T-cell (primary cell): Measurements from ENCODE around the gene CAPRIN1. TPM values are rescaled to one million over a fixed set of nuclear protein-coding genes. Genes with fewer than 3 reads are reported as not detected.

Experiments used
- ATAC-seq, 4 experiments: fragments of 200-7000 bp in 3 of 4; fragments of 150-1000 bp in 1 of 4; cut with Tn5 transposase; replicated peaks in 1 of 4; 1 replicate in 3 of 4; 2 replicates in 1 of 4; pipeline ENCODE4 v1.10.0; 2021; ENCODE audit warnings: moderate library complexity in 3 of 4, mild to moderate bottlenecking in 2 of 4, moderate number of reproducible peaks in 1 of 4
- CTCF ChIA-PET, 2 donors: fragments of 300-600 bp; sonication (Branson Sonifier 250); formaldehyde crosslinking; loops; one replicate each; lab custom pipeline; 2022; ENCODE audit warnings: antibody characterized with exemption in 2 of 2; lab: Charles Lee
- POLR2A ChIA-PET, 2 donors: fragments of 300-600 bp; sonication (Branson Sonifier 250); formaldehyde crosslinking; loops; one replicate each; lab custom pipeline; 2022; ENCODE audit warnings: antibody characterized with exemption in 2 of 2; lab: Charles Lee
- DNase-seq, 35 experiments: peaks; one replicate each; pipeline versions ENCODE4 v3.0.0 to v3.0.0-alpha.2; 2013 to 2023
- H3K27ac ChIP-seq: one replicate; pipeline ENCODE4 v1.5.1; 2013; ENCODE audit warnings: low read length
- H3K27me3 ChIP-seq, 2 experiments: replicated peaks in 1 of 2; 1 replicate in 1 of 2; 2 replicates in 1 of 2; pipeline versions ENCODE4 v1.6.1 to v1.7.0; 2013; ENCODE audit warnings: low read length in 1 of 2, mixed read lengths in 1 of 2; ENCODE audit not compliant: control insufficient read depth in 2 of 2, insufficient read depth in 2 of 2; ENCODE audit errors: extremely low read depth in 1 of 2
- H3K36me3 ChIP-seq, 2 donors: 1 replicate in 1 of 2; 2 replicates in 1 of 2; pipeline versions ENCODE4 v1.6.1 to v1.7.0; 2013; ENCODE audit warnings: low read length in 1 of 2; ENCODE audit not compliant: control insufficient read depth in 2 of 2, insufficient read depth in 1 of 2; ENCODE audit errors: extremely low read depth in 1 of 2
- H3K4me1 ChIP-seq, 2 experiments: 1 replicate in 1 of 2; 2 replicates in 1 of 2; pipeline versions ENCODE4 v1.6.1 to v1.7.0; 2013; ENCODE audit warnings: low read length in 2 of 2, mixed read lengths in 1 of 2; ENCODE audit not compliant: insufficient read depth in 2 of 2, control insufficient read depth in 1 of 2; ENCODE audit errors: extremely low read depth in 1 of 2
- H3K4me3 ChIP-seq, 2 donors: 1 replicate in 1 of 2; 2 replicates in 1 of 2; pipeline versions ENCODE4 v1.5.1 to v1.7.0; 2013; ENCODE audit warnings: mild to moderate bottlenecking in 2 of 2, low read length in 1 of 2, moderate library complexity in 1 of 2; ENCODE audit not compliant: control insufficient read depth in 1 of 2; ENCODE audit errors: extremely low read depth in 1 of 2
- H3K9me3 ChIP-seq: 2 replicates; pipeline ENCODE4 v1.7.0; 2013
- H3K27ac Mint-ChIP-seq, 2 donors: one replicate each; pipeline ENCODE4 v1.8.0; 2020 to 2021; ENCODE audit warnings: mild to moderate bottlenecking in 2 of 2, mixed read lengths in 2 of 2
- H3K27me3 Mint-ChIP-seq, 2 donors: one replicate each; pipeline ENCODE4 v1.8.0; 2021 to 2022; ENCODE audit warnings: mixed read lengths in 2 of 2
- H3K36me3 Mint-ChIP-seq: one replicate; pipeline ENCODE4 v1.8.0; 2021; ENCODE audit warnings: mixed read lengths
- H3K4me1 Mint-ChIP-seq, 3 donors: one replicate each; pipeline ENCODE4 v1.8.0; 2020 to 2022; ENCODE audit warnings: mixed read lengths in 3 of 3, mild to moderate bottlenecking in 1 of 3
- H3K4me3 Mint-ChIP-seq, 3 donors: one replicate each; pipeline ENCODE4 v1.8.0; 2020 to 2022; ENCODE audit warnings: mild to moderate bottlenecking in 3 of 3, mixed read lengths in 3 of 3, moderate library complexity in 3 of 3
- H3K9me3 Mint-ChIP-seq, 3 donors: one replicate each; pipeline ENCODE4 v1.8.0; 2020 to 2022; ENCODE audit warnings: mixed read lengths in 3 of 3
- WGBS: methylation state at CpG from one replicate; pipeline ENCODE4 v1.1.5; 2013; ENCODE audit warnings: missing lambda C conversion rate; ENCODE audit not compliant: insufficient coverage; 5-methylcytosine and 5-hydroxymethylcytosine counted together
- total RNA-seq, 35 experiments: library from RNA in 6 of 35; stranded (reverse) in 6 of 35; fragments of 120-200 nt in 1 of 35; gene quantifications; one replicate each; pipeline versions ENCODE4 v1.2.1 to v1.2.4 and lab custom pipeline; 2013 to 2026

The CAPRIN1 gene
- total RNA-seq, 5 donors from 2014 or later (not counting 1 experiment from before 2014, with no cell fraction given) = 106 to 148 (median 143) TPM

DNA sequence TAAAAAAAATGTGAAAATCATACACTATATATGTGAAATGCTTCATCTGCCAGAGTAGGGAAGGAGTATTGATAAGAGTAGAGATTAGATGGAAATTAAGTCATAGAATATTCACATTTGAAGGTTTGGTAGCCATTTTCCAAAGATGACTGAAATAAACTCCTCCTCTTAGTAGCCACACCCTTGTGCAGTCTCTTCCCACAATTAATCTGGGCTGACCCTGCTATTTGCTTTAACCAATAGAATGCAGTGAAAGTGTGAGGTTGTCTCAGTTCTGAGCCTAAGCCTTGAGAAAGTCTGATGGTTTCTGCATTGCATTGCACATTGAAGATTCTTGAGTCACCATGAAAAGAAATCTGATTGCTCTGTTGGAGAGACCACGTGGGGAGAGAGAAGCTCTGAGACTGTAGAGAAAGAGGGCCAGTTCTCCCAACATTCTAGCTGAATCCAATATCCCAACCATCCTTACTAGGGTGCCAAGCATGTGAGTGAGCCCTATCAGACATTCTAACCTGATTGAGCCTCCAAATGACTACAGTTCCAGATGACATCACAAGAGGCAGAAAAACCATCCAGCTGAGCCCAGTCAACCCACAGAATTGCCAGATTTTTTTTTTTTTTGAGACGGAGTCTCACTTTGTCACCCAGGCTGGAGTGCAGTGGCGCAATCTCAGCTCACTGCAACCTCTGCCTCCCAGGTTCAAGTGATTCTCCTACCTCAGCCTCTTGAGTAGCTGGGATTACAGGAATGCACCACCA, 29.4 kb upstream of the CAPRIN1 start:
- H3K27me3 Mint-ChIP-seq = no peaks in the 10 kb centered on the region
- no peak for DNase-seq
- 100% methylated on average over 1 of the region's 3 CpGs for WGBS
- Histone ChIP-seq H3K36me3 (no peaks in the 10 kb centered on the region), H3K27ac (no peak overlapping the region), H3K9me3 (no peaks in the 10 kb centered on the region), H3K4me1 (no peaks in the 10 kb centered on the region), H3K27me3 (no peaks in the 10 kb centered on the region), H3K4me3 (no peak overlapping the region)
- no peak overlapping the region for H3K27ac Mint-ChIP-seq
- no peaks in the 10 kb centered on the region for H3K4me1 Mint-ChIP-seq
- no peaks in the 10 kb centered on the region for H3K36me3 Mint-ChIP-seq
- POLR2A ChIA-PET = interaction anchor here in 1 of 2 donors (0.7 kb wide), 1 partner anchor 566 kb away, joined by 3 read pairs; no protein-coding TSS in a partner anchor
- no peak overlapping the region for H3K4me3 Mint-ChIP-seq
- CTCF ChIA-PET = no interaction called here
- ATAC-seq = no peak
- peaks cover 4 to 5% (median 5%) of the 10 kb centered on the region in 3 donors for H3K9me3 Mint-ChIP-seq

DNA sequence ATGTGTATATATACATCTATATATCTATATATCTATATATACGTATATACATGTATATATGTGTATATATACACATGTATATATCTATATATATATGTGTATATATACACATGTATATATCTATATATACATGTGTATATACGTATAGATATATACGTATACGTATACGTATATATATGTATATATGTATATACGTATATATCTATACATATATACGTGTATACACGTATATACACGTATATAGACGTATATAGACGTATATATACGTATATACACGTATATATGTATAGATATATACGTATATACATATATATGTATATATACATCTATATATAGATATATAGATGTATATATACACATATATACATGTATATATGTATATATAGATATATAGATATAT, 25.1 kb upstream of the CAPRIN1 start:
- Mint-ChIP-seq H3K27me3 (peaks cover 3 to 4% of the 10 kb centered on the region in 2 donors), H3K9me3 (peaks cover 4 to 5% (median 5%) of the 10 kb centered on the region in 3 donors), H3K4me1 (no peaks in the 10 kb centered on the region), H3K4me3 (no peak overlapping the region), H3K27ac (no peak overlapping the region), H3K36me3 (no peaks in the 10 kb centered on the region)
- no peak for ATAC-seq
- Histone ChIP-seq H3K27ac (no peak overlapping the region), H3K27me3 (peaks cover 0 to 2% of the 10 kb centered on the region in 2 experiments), H3K4me3 (no peak overlapping the region), H3K4me1 (no peaks in the 10 kb centered on the region), H3K36me3 (no peaks in the 10 kb centered on the region), H3K9me3 (no peaks in the 10 kb centered on the region)
- POLR2A ChIA-PET = no interaction called here
- no peak for DNase-seq
- no CpG with 5 or more reads among the region's 14 CpGs for WGBS
- CTCF ChIA-PET = no interaction called here

DNA sequence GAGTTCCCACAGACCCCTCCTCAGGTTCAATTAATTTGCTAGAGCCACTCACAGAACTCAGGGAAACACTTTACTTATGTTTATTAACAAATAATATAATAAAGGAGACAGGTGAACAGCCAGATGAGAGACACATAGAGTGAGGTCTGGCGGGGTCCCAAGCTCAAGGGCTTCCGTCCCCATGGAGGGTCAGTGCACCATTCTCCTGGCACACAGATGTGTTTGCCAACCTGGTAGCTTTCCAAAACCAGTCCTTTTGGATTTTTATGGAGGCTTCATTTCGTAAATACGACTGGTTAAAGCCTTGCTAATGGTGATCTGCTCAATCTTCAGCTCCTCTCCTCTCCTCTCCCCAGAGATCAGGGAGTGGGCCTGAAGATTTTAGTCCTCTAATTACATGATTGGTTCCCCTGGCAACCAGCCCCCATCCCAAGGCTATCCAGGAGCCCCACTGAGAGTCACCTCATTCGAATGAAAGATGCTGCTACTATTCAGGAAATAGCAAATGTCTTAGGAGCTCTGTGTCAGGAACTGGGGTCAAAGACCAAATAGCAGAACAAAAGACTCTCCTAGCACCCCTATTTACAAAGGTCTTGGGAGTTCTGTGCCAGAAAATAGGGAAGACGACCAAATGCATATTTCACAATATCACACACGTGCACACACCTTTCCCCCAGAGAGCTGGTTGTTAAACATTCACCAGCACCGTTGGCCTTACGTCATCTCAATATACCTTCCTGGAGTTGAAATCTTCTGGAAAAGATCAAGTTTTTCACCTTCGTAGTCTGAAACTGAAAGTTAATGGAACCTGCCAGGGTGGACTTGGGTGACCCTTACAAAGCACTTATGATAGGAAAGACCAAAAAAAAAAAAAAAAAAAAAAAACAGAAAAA, 23.8 kb upstream of the CAPRIN1 start:
- ChIA-PET CTCF (interaction anchor here (0.5 to 1.0 kb wide), 3 partner anchors 39 to 1613 kb away, joined by 3 to 4 read pairs (median 3); no protein-coding TSS in a partner anchor), POLR2A (no interaction called here)
- Mint-ChIP-seq H3K27ac (no peak overlapping the region), H3K36me3 (no peaks in the 10 kb centered on the region), H3K9me3 (no peaks in the 10 kb centered on the region), H3K27me3 (peaks cover 4 to 7% of the 10 kb centered on the region in 2 donors), H3K4me3 (no peak overlapping the region), H3K4me1 (no peaks in the 10 kb centered on the region)
- ATAC-seq = no peak
- H3K9me3 ChIP-seq = no peaks in the 10 kb centered on the region
- no peak overlapping the region for H3K4me3 ChIP-seq
- peaks cover 0 to 2% of the 10 kb centered on the region in 2 experiments for H3K27me3 ChIP-seq
- no peaks in the 10 kb centered on the region for H3K4me1 ChIP-seq
- 80% methylated on average over 2 of the region's 10 CpGs for WGBS
- no peaks in the 10 kb centered on the region for H3K36me3 ChIP-seq
- DNase-seq = no peak
- H3K27ac ChIP-seq = no peak overlapping the region

DNA sequence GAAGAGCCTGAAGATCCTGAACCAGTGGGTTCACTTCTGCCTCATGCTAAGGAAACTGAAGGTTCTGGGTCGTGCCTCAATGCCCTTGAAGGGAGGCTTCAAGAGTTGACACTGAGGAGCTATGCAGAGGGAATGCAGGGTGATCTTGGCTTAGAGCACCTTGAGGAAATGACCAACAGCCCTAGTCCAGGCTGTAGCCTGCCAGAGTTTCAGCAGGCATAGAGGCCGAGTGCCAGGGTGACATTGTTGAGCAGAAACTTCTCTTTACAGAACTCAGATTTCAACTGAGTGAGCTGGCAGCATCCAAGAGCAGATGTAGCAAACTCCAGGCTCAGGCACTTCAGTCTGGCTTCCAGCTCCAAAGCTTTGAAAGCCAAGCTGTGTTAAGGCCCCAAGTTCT, 23.1 kb upstream of the CAPRIN1 start:
- WGBS = 45% methylated on average over 2 of the region's 2 CpGs
- Mint-ChIP-seq H3K27ac (no peak overlapping the region), H3K36me3 (no peaks in the 10 kb centered on the region), H3K4me3 (no peak overlapping the region), H3K9me3 (no peaks in the 10 kb centered on the region), H3K27me3 (peaks cover 4 to 8% of the 10 kb centered on the region in 2 donors), H3K4me1 (no peaks in the 10 kb centered on the region)
- no peak overlapping the region for H3K27ac ChIP-seq
- H3K4me3 ChIP-seq = no peak overlapping the region
- ChIA-PET CTCF (interaction anchor here in 1 of 2 donors (0.6 kb wide), 1 partner anchor 1614 kb away, joined by 3 read pairs; no protein-coding TSS in a partner anchor), POLR2A (no interaction called here)
- H3K4me1 ChIP-seq = no peaks in the 10 kb centered on the region
- DNase-seq (no peak), ATAC-seq (no peak)
- H3K36me3 ChIP-seq = no peaks in the 10 kb centered on the region
- H3K9me3 ChIP-seq = no peaks in the 10 kb centered on the region
- peaks cover 0 to 2% of the 10 kb centered on the region in 2 experiments for H3K27me3 ChIP-seq

DNA sequence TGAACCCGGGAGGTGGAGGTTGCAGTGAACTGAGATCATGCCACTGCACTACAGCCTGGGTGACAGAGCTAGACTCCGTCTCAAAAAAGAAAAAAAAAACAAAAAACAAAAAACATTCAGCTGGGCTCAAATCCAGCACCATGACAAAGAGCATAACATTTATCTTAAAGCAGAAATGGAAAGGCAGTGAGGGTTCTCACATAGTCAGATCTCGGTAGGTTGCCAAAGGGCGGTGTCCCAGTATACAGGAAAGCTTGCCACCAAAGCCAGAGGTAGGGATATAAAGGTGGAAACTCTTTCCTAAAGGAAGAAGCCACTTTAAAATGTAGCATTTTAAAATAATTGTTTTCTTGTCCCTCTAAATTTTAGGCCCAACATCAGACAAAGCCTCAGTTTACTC, 22.4 kb upstream of the CAPRIN1 start:
- Histone ChIP-seq H3K27ac (no peak overlapping the region), H3K4me3 (no peak overlapping the region), H3K9me3 (no peaks in the 10 kb centered on the region), H3K27me3 (peaks cover 0 to 2% of the 10 kb centered on the region in 2 experiments), H3K36me3 (no peaks in the 10 kb centered on the region), H3K4me1 (no peaks in the 10 kb centered on the region)
- Mint-ChIP-seq H3K27ac (no peak overlapping the region), H3K4me3 (no peak overlapping the region), H3K27me3 (peaks cover 4 to 8% of the 10 kb centered on the region in 2 donors), H3K9me3 (no peaks in the 10 kb centered on the region), H3K36me3 (no peaks in the 10 kb centered on the region), H3K4me1 (no peaks in the 10 kb centered on the region)
- WGBS = 100% methylated on average over 1 of the region's 4 CpGs
- POLR2A ChIA-PET = no interaction called here
- CTCF ChIA-PET = no interaction called here
- no peak for DNase-seq
- no peak for ATAC-seq

DNA sequence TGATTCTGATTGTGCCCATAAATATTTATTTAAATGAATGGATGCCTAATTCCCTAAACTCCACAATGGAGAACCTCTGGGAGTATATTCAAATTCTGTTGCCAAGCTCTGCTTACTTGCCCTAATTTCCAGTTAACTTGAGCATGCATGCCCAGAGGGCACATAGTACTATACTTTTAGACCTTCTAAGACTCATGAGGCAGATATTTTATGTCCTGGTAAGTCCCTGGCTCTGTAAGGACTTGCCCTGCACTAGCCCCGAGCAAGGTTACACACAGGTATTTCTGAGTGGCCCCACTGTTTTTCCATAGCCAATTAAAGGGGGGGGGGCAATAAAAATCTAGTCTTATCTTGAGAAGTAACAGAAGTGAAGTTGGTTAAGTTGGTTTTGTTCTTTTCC, 21.1 kb upstream of the CAPRIN1 start:
- Histone ChIP-seq H3K4me1 (no peaks in the 10 kb centered on the region), H3K9me3 (no peaks in the 10 kb centered on the region), H3K36me3 (no peaks in the 10 kb centered on the region), H3K27ac (no peak overlapping the region), H3K4me3 (no peak overlapping the region), H3K27me3 (peaks cover 0 to 2% of the 10 kb centered on the region in 2 experiments)
- Mint-ChIP-seq H3K4me3 (no peak overlapping the region), H3K27ac (no peak overlapping the region), H3K27me3 (peaks cover 4 to 8% of the 10 kb centered on the region in 2 donors), H3K9me3 (no peaks in the 10 kb centered on the region), H3K4me1 (no peaks in the 10 kb centered on the region), H3K36me3 (no peaks in the 10 kb centered on the region)
- POLR2A ChIA-PET = no interaction called here
- ATAC-seq (no peak), DNase-seq (no peak)
- CTCF ChIA-PET = no interaction called here
- WGBS = no CpG with 5 or more reads among the region's 1 CpG
